Activated CD4-positive, alpha-beta T cell treated with anti-CD3 and anti-CD28 coated beads for 36 hours (primary cell): ENCODE measurements around the gene EFNA1. TPM values are rescaled to one million over a fixed set of nuclear protein-coding genes. Genes with fewer than 3 reads are reported as not detected.

Experiments
- ATAC-seq: fragments of 200-7000 bp; cut with Tn5 transposase; one replicate; pipeline ENCODE4 v1.10.0; 2021; ENCODE audit warnings: mild to moderate bottlenecking, moderate library complexity
- CTCF ChIA-PET: fragments of 350-600 bp; sonication (Branson Sonifier 250); formaldehyde crosslinking; loops from one replicate; lab custom pipeline; 2021; ENCODE audit warnings: antibody characterized with exemption; lab: Charles Lee
- POLR2A ChIA-PET: fragments of 350-600 bp; sonication (Branson Sonifier 250); formaldehyde crosslinking; loops from one replicate; lab custom pipeline; 2021; ENCODE audit warnings: antibody characterized with exemption, inconsistent platforms; lab: Charles Lee
- DNase-seq: peaks from one replicate; pipeline ENCODE4 v3.0.0-alpha.2; 2020
- H3K27ac Mint-ChIP-seq: one replicate; pipeline ENCODE4 v1.8.0; 2021; ENCODE audit warnings: mixed read lengths
- H3K27me3 Mint-ChIP-seq: one replicate; pipeline ENCODE4 v1.8.0; 2021; ENCODE audit warnings: mixed read lengths
- H3K36me3 Mint-ChIP-seq: one replicate; pipeline ENCODE4 v1.8.0; 2021; ENCODE audit warnings: low read depth, mixed read lengths
- H3K4me1 Mint-ChIP-seq: one replicate; pipeline ENCODE4 v1.8.0; 2021; ENCODE audit warnings: mixed read lengths
- H3K4me3 Mint-ChIP-seq: one replicate; pipeline ENCODE4 v1.8.0; 2021; ENCODE audit warnings: mild to moderate bottlenecking, moderate library complexity, mixed read lengths
- H3K9me3 Mint-ChIP-seq: one replicate; pipeline ENCODE4 v1.8.0; 2021; ENCODE audit warnings: low read depth, mixed read lengths
- intact Hi-C, 2 experiments: fragments of 100-400 bp; cut with DNase I in 1 of 2; cut with micrococcal nuclease in 1 of 2; formaldehyde crosslinking; loops; one replicate each; pipeline versions ENCODE4 v1.14.2 to v1.15.1; 2022 to 2024; cut with DNase I, micrococcal nuclease
- total RNA-seq, 2 experiments: library from RNA; stranded (reverse); gene quantifications; one replicate each; pipeline ENCODE4 v1.2.3, GENCODE V29; 2021

The EFNA1 gene
- total RNA-seq, 2 experiments from 2014 or later, result 0.82 to 1.1 TPM

DNA sequence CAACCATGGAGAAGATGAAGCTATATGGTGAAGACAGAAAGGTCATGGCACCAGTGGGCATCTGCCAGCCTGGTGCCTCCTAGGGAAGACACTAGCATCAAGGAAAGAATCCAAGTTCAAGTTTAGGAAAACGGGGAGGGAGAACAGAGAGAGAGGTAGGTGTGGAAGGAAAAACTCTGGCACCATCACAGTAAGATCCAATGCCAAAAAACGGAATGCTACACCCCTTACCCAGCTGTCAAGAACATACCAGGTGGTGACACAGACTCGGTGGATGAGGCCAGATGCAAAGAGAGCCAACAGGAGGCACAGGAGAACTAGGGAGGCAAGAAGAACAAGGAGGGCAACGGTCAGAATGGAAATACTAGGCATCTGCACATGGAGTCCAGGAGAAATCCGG is 41.9 kb downstream of the EFNA1 start:
- CTCF ChIA-PET, result interaction anchor here (0.6 to 5.4 kb wide), 10 partner anchors 24 to 110 kb away, joined by 3 to 64 read pairs (median 4); no protein-coding TSS in a partner anchor
- intact Hi-C loops, result no loop called here

DNA sequence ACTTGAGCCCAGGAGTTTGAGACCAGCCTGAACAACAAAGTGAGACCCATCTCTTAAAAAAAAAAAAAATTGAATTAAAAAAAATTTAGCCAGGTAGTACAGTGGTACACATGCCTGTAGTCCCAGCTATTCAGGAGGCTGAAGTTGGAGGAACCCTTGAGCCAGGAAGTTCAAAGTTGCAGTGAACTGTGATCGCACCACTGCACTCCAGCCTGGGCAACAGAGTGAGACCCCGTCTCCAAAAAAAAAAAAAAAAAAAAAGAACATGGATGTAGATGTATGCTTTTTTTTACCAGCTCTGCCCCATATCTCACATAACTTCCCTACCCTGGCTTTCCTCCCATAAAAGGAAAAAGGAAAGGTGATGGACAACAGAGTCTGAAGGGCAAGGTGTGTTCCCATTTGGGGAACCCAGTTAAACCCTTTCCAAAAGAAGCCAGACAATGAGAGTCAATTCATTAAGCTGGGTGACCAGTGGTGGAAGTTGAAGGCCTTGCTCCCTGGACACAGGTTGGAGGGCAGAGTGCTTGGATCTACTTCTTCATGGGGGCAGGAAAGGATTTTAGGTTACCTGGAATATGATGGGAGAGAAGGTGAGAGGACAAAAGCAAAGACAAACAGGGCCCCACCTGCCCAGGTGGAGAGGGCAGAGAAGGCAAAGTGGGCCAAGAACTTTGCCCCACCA is 42.6 kb downstream of the EFNA1 start:
- Mint-ChIP-seq H3K4me3 (no peak overlapping the region), H3K36me3 (peaks cover 28% of the 10 kb centered on the region), H3K9me3 (no peaks in the 10 kb centered on the region), H3K27ac (peak overlapping the region; percentile 44), H3K27me3 (no peaks in the 10 kb centered on the region), H3K4me1 (peaks cover 45% of the 10 kb centered on the region)
- ATAC-seq (no peak), DNase-seq (no peak)
- intact Hi-C loops, result loop anchor here in 1 of 2 experiments (5.0 kb wide), 2 partner anchors 168 to 188 kb away; partner anchors contain the start of genes FLAD1 and ZBTB7B
- ChIA-PET POLR2A (interaction anchor here (0.6 kb wide), 1 partner anchor 24 kb away, joined by 3 read pairs; no protein-coding TSS in a partner anchor), CTCF (interaction anchor here (0.6 to 5.4 kb wide), 5 partner anchors 37 to 85 kb away, joined by 3 to 64 read pairs (median 4); no protein-coding TSS in a partner anchor)

More for the DNA sequence above, 41.9 kb downstream of the EFNA1 start:
- Mint-ChIP-seq H3K36me3 (peaks cover 28% of the 10 kb centered on the region), H3K4me1 (peaks cover 39% of the 10 kb centered on the region), H3K27ac (no peak overlapping the region), H3K4me3 (no peak overlapping the region), H3K9me3 (no peaks in the 10 kb centered on the region), H3K27me3 (no peaks in the 10 kb centered on the region)
- POLR2A ChIA-PET, result no interaction called here
- DNase-seq (no peak), ATAC-seq (no peak)

DNA sequence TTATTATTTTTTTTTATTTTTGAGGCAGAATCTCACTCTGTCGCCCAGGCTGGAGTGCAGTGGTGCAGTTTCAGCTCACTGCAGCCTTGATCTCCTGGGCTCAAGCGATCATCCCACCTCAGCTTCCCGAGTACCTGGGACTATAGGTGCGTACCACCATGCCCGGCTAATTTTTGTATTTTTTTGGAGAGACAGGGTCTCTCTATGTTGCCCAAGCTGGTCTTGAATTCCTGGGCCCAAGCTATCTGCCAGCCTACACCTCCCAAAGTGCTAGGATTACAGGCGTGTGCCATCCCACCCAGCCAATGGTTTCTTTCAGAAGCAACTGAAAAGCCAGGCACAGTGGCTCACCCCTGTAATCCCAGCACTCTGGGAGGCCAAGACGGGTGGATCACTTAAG is 43.1 kb downstream of the EFNA1 start:
- H3K4me1 Mint-ChIP-seq, result peaks cover 51% of the 10 kb centered on the region
- no peaks in the 10 kb centered on the region for H3K27me3 Mint-ChIP-seq
- no peaks in the 10 kb centered on the region for H3K9me3 Mint-ChIP-seq
- DNase-seq, result no peak
- no peak overlapping the region for H3K4me3 Mint-ChIP-seq
- peaks cover 28% of the 10 kb centered on the region for H3K36me3 Mint-ChIP-seq
- CTCF ChIA-PET, result interaction anchor here (0.7 to 5.4 kb wide), 4 partner anchors 36 to 86 kb away, joined by 3 to 64 read pairs (median 4); no protein-coding TSS in a partner anchor
- POLR2A ChIA-PET, result interaction anchor here (0.6 kb wide), 1 partner anchor 24 kb away, joined by 3 read pairs; no protein-coding TSS in a partner anchor
- H3K27ac Mint-ChIP-seq, result no peak overlapping the region
- intact Hi-C loops, result loop anchor here in 1 of 2 experiments (5.0 kb wide), 2 partner anchors 169 to 189 kb away; partner anchors contain the start of genes FLAD1 and ZBTB7B
- no peak for ATAC-seq

DNA sequence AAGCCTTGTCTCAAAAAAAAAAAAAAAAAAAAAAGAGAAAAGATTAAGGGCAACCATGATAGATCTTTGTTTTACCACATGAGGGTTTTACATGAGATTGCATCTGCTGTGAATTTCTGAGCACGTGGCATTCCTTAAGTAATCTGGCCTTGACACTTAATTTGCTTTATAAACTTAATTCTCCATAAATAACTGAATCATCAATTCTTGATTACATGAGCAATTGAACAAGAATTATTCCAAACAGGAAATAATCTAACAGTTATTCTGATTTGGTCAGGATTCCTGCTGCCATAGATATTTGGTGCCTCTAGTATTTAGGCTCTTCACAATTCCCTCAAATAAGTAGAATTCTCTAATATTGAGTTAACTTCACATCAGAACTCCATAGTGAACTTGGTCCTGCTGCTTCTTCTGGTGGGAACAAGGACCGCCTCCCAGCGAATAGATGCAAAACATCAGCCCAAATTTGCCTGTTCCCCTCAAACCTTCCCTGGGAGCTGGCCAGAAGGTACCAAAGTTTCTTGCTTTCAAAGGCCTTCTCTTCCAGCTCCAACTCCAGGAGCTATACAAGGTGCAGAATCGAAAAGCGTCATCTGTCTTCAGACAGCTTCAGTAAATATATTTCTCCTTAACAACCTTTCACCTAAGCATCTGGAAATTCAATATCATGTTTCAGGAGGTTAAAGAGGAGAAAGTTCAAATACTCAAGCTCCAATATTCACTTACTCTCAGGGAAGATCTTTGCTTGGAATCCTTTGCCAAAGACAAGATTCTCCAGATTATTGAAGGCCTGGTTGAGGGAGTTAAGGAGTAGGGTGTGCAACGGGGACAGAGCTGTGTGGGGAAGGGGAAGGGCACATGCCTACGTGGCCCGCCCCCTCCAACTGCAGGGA is 44.4 kb downstream of the EFNA1 start:
- no peaks in the 10 kb centered on the region for H3K27me3 Mint-ChIP-seq
- intact Hi-C loops, result loop anchor here (2.0 to 5.0 kb wide), 5 partner anchors 31 to 190 kb away; partner anchors contain the start of genes ADAM15 (in 1 of the 2), DPM3 (in 1 of the 2), FLAD1 (in 1 of the 2) and ZBTB7B (in 1 of the 2)
- peaks cover 59% of the 10 kb centered on the region for H3K4me1 Mint-ChIP-seq
- no peaks in the 10 kb centered on the region for H3K9me3 Mint-ChIP-seq
- CTCF ChIA-PET, result interaction anchor here (0.7 to 6.6 kb wide), 33 partner anchors 11 to 996 kb away, joined by 3 to 75 read pairs (median 6); partner anchors contain the start of genes ADAM15, DPM3, MTX1 and PMVK
- POLR2A ChIA-PET, result interaction anchor here (0.7 to 2.1 kb wide), 6 partner anchors 9 to 1099 kb away, joined by 3 to 17 read pairs (median 4); partner anchors contain the start of genes ADAM15, CLK2 and SLC50A1
- no peak for DNase-seq
- H3K27ac Mint-ChIP-seq, result peak overlapping the region; percentile 96
- peak overlapping the region; percentile 98 for H3K4me3 Mint-ChIP-seq
- peak; percentile 27 for ATAC-seq
- H3K36me3 Mint-ChIP-seq, result peaks cover 33% of the 10 kb centered on the region

DNA sequence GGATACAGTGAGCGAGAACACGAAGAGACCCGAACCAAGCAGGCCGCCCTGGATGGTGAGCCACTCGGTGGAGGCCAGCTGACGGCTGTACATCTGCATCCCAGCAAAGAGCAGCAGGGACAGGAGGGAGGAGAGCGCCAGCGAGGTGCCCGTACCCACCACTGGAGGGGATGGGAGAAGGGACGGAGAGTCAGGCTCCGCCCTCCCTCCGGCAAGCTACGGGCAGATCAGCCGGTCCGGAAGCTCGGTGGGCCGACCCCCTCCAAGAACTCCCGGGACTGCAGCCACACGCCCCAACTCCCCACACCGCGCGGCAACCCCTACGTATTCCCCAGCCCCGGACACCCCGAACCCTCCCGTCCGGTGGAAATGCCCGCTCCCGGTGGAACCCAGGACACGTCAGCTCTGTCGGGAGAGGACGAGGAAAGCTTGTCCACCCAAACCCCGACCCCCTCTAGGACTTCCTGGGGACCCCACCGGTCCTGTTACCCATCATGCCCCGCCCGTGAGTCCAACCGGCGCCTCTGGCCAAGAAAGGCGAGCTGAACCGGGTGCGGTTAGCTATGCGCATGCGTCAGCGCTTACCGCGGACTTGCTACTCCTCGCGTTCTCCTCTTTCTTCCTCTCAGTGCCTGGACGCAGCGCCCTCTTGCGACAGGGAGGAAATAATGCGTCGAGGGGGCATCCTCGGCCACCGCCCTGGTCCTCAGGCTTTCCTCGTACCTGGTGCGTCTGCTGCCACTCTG is 45.2 kb downstream of the EFNA1 start, which contains the start of gene KRTCAP2:
Gene KRTCAP2, minus strand, starts transcription at position 573 of the 746 bp plus-strand sequence. Its CDS starts 80 bp downstream, at position 493.
- POLR2A ChIA-PET, result interaction anchor here (0.6 to 2.1 kb wide), 9 partner anchors 10 to 1099 kb away, joined by 3 to 17 read pairs (median 4); partner anchors contain the start of genes ADAM15, ASH1L, CLK2 and MTX1
- Mint-ChIP-seq H3K27ac (peak within 1 kb of the TSS; percentile 96), H3K36me3 (peaks cover 35% of the 10 kb centered on the region), H3K4me1 (peaks cover 52% of the 10 kb centered on the region), H3K4me3 (peak within 1 kb of the TSS; percentile 98), H3K9me3 (no peaks in the 10 kb centered on the region), H3K27me3 (no peaks in the 10 kb centered on the region)
- intact Hi-C loops, result loop anchor here (1.0 to 5.0 kb wide), 11 partner anchors 21 to 191 kb away; partner anchors contain the start of genes DPM3 (in 2 of the 2), ADAM15 (in 1 of the 2), EFNA4 (in 1 of the 2) and FLAD1 (in 1 of the 2)
- ATAC-seq (peak; percentile 83), DNase-seq (peak; percentile 97)
- CTCF ChIA-PET, result interaction anchor here (0.6 to 6.6 kb wide), 51 partner anchors 10 to 997 kb away, joined by 3 to 75 read pairs (median 5); partner anchors contain the start of genes ADAM15, DPM3, MTX1 and PMVK

DNA sequence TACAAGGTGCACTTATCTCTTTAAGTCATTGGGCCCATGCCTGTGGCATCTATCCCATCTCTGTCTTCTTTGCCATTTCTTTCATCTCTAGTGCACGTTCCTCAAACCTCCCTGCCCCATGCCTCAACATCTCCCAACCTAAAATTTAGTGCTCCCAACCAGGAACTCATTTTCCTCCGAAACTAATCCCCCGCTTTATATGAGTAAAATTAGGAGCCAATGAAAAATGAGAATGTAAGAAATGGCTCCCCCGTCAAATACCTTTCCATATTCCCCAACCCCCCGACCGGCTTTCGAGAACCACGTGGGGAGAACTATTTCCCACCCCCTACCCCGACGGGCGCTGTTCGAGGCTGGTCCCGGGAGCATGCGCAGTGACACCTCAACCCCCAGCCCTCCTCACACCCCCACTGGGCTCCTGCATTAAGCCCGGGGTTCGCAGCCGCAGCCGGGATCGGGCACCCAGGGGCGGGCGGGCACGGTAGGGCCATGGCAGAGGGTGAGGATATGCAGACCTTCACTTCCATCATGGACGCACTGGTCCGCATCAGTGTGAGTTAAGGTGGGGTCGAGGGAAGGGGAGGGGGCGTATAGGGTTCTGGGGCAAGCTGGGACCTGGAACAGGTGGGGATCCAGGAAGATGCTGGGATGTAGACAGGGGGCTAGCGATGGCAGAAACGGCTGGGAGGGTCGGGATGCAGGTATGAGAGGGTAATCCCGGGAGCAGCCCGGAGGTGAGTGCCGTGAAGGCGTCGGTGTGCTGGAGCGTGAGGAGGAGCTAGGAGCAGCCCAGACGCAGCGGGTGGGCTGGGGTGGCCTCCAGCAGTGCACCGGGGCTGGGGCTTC is 46.0 kb downstream of the EFNA1 start, which contains the start of gene TRIM46:
Gene TRIM46, plus strand, starts transcription at position 372 of the 846 bp plus-strand sequence. Its CDS starts 118 bp downstream, at position 490.
- ChIA-PET POLR2A (interaction anchor here (0.6 to 2.1 kb wide), 4 partner anchors 20 to 999 kb away, joined by 3 to 17 read pairs (median 5); partner anchors contain the start of genes ASH1L and MTX1), CTCF (interaction anchor here (0.7 to 6.6 kb wide), 39 partner anchors 11 to 766 kb away, joined by 3 to 75 read pairs (median 6); partner anchors contain the start of genes ADAM15, DPM3, EFNA3 and SLC50A1)
- Mint-ChIP-seq H3K27ac (peak within 1 kb of the TSS; percentile 96), H3K4me1 (peaks cover 49% of the 10 kb centered on the region), H3K27me3 (no peaks in the 10 kb centered on the region), H3K9me3 (no peaks in the 10 kb centered on the region), H3K36me3 (peaks cover 34% of the 10 kb centered on the region), H3K4me3 (peak within 1 kb of the TSS; percentile 98)
- DNase-seq (peak; percentile 84), ATAC-seq (peak; percentile 54)
- intact Hi-C loops, result loop anchor here (1.0 to 5.0 kb wide), 11 partner anchors 21 to 191 kb away; partner anchors contain the start of genes DPM3 (in 2 of the 2), ADAM15 (in 1 of the 2), EFNA4 (in 1 of the 2) and FLAD1 (in 1 of the 2)

DNA sequence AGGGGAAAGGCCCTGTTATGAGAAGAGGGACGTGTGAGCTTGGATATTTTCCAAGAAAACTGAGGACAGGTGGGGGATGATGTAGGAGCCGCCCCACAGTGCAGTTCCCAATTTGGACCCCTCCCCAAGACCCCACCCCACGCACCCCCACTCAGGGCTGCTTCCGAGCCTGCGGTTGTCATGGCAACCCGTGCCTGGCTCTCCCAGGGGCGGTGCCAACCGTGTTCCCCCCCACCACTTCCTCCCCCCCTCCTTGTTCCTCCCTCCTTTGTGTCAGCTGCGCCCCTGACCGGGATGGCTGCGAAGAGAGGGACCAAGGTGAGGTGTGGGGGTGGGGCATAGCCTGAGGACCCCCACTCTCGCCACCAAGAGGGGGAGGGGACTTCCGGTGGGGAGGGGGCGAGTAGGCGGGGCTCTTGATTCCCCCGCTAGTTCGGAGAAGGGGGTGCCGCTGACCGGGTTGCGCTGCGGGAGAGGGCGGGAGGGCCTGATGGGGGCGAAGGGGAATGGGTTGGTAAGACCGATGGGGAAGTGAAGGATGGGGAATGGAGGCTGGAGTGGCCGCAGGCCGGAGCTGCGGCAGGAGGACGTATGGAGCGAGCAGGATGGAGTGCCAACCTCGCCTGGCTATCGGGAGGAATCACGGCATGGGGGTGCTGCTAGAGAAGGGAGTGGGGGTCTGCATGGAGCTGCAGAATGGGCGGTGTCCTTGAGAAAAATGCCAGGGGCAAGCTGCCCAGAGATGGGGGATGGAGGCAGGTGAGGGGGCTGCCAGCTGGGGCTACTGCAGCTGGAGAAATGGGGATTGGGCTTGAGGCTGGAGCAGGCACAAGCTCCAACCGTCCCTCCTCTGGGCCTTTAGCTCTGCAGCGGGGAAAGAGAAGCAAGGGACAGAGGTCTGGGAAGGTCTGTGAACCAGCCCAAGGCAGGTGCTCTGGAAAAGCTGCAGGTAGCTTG is 46.9 kb downstream of the EFNA1 start:
- H3K27ac Mint-ChIP-seq, result peak overlapping the region; percentile 96
- no peaks in the 10 kb centered on the region for H3K27me3 Mint-ChIP-seq
- intact Hi-C loops, result loop anchor here in 1 of 2 experiments (5.0 kb wide), 2 partner anchors 172 to 192 kb away; partner anchors contain the start of genes FLAD1 and ZBTB7B
- DNase-seq (peak; percentile 73), ATAC-seq (no peak)
- POLR2A ChIA-PET, result interaction anchor here (0.6 to 2.1 kb wide), 4 partner anchors 19 to 325 kb away, joined by 3 to 17 read pairs (median 5); partner anchors contain the start of gene DPM3
- H3K4me1 Mint-ChIP-seq, result peaks cover 49% of the 10 kb centered on the region
- peaks cover 35% of the 10 kb centered on the region for H3K36me3 Mint-ChIP-seq
- CTCF ChIA-PET, result interaction anchor here (0.6 to 6.6 kb wide), 13 partner anchors 10 to 755 kb away, joined by 3 to 75 read pairs (median 5); partner anchors contain the start of genes ADAM15, EFNA3 and SLC50A1
- no peaks in the 10 kb centered on the region for H3K9me3 Mint-ChIP-seq
- H3K4me3 Mint-ChIP-seq, result peak overlapping the region; percentile 98
